ENCODE data around the gene DOCK3. TPM values are rescaled to one million over a fixed set of nuclear protein-coding genes. Genes with fewer than 3 reads are reported as not detected.
A peak's percentile ranks its signal among the peaks of the same experiment; 100 is the strongest.
"Not testable (repeated sequence)": the region's sequence is repeated elsewhere in the genome, so short reads cannot be mapped to it uniquely, and the experiment has no call there.

Gene DOCK3
- total RNA-seq, 1 donor from 2014 or later: under 0.01 TPM

DNA sequence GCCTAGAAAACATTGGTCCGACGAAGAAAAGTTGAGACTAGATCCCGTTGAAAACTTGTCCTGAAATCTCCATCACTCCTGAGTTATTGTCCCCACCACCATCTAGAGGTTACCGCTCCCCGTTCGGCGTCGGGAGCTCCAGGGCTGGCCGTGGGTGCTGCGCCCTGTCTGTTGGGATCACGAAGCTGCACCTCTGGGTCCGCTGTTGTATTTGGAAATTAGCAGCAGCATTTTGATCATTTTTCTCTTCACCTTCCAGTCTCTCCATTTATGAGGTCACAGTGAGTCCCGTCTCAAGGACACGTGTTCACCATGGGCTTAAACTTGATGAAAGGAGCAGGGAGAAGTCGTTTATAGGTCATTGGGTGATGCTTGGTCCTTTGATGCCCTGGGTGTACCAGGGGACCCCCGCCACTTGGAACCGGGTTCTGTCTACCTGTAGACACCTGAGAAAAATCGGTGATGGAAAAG lies 710.9 kb downstream of the DOCK3 start:
- no peak for FAIRE-seq
- DNase-seq (ENCODE audit: low read depth): no peak

GRCh38 chr3:51386159-51386851 lies 711.6 kb downstream of the DOCK3 start:
- Histone ChIP-seq H3K27me3 (ENCODE audit: control insufficient read depth, insufficient read depth, low read length) (no peaks in the 10 kb centered on the region), H3K36me3 (ENCODE audit: control insufficient read depth, insufficient read depth, low read length) (peaks cover 14% of the 10 kb centered on the region), H3K4me3 (ENCODE audit: low read depth, low read length) (peak overlapping the region; percentile 87)
- no peak for DNase-seq (ENCODE audit: low read depth)
- TF ChIP-seq, protein P1, sequence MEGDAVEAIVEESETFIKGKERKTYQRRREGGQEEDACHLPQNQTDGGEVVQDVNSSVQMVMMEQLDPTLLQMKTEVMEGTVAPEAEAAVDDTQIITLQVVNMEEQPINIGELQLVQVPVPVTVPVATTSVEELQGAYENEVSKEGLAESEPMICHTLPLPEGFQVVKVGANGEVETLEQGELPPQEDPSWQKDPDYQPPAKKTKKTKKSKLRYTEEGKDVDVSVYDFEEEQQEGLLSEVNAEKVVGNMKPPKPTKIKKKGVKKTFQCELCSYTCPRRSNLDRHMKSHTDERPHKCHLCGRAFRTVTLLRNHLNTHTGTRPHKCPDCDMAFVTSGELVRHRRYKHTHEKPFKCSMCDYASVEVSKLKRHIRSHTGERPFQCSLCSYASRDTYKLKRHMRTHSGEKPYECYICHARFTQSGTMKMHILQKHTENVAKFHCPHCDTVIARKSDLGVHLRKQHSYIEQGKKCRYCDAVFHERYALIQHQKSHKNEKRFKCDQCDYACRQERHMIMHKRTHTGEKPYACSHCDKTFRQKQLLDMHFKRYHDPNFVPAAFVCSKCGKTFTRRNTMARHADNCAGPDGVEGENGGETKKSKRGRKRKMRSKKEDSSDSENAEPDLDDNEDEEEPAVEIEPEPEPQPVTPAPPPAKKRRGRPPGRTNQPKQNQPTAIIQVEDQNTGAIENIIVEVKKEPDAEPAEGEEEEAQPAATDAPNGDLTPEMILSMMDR (IDR thresholded peaks at IDR 0.05; ENCODE audit: insufficient read depth, low read length, severe bottlenecking): no peak
- peak; percentile 36 for FAIRE-seq

More for the DNA sequence above, 710.9 kb downstream of the DOCK3 start:
- TF ChIP-seq, protein P1 (IDR thresholded peaks at IDR 0.05; ENCODE audit: insufficient read depth, low read length, severe bottlenecking): no peak
- Histone ChIP-seq H3K27me3 (ENCODE audit: control insufficient read depth, insufficient read depth, low read length) (no peaks in the 10 kb centered on the region), H3K4me3 (ENCODE audit: low read depth, low read length) (peak overlapping the region; percentile 87), H3K36me3 (ENCODE audit: control insufficient read depth, insufficient read depth, low read length) (peaks cover 14% of the 10 kb centered on the region)

- Histone ChIP-seq H3K36me3 (ENCODE audit: control insufficient read depth, insufficient read depth, low read length) (peaks cover 14% of the 10 kb centered on the region), H3K27me3 (ENCODE audit: control insufficient read depth, insufficient read depth, low read length) (no peaks in the 10 kb centered on the region), H3K4me3 (ENCODE audit: low read depth, low read length) (no peak overlapping the region)
- TF ChIP-seq, protein P1 (IDR thresholded peaks at IDR 0.05; ENCODE audit: insufficient read depth, low read length, severe bottlenecking): no peak
- DNase-seq (ENCODE audit: low read depth): no peak
- FAIRE-seq: no peak
Measured at GRCh38 chr3:51386852-51387229, 712.1 kb downstream of the DOCK3 start.

GRCh38 chr3:51387281-51387680 lies 712.6 kb downstream of the DOCK3 start:
- H3K27me3 ChIP-seq (ENCODE audit: control insufficient read depth, insufficient read depth, low read length); H3K4me3 ChIP-seq (ENCODE audit: low read depth, low read length); DNase-seq (ENCODE audit: low read depth); FAIRE-seq: not testable (repeated sequence)
- H3K36me3 ChIP-seq (ENCODE audit: control insufficient read depth, insufficient read depth, low read length): peaks cover 14% of the 10 kb centered on the region

DNA sequence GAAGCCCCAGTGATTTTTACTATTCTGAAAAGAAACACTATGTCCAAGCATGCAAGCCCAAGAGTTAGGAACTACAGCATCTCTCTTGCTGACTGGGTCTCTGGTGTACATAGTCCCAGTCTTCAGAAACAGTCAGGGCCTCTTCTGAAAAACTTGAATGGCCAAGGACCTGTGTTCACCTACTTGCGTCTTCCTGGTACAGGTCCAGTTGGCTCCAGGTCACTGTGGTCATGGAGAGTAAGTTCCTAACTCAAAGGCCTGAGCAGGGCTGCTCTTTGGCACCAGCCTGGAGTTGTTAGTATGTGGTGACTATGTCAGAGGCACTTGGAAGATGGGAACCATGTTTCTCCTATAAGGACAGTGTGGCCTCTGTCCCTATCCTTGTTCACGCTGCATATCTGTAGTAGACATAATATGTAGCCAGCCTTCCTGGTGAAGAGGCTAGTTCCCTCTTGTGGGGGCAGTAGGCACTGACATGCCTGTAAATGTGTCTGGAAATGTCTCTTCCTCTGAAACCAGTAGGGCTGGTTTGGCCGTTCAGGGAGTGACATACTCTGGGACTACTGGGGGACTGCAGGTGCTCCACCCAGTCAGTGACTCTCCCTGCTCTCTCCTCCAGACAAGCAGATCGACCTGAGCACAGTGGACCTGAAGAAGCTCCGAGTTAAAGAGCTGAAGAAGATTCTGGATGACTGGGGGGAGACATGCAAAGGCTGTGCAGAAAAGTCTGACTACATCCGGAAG lies 713.7 kb downstream of the DOCK3 start:
- peak; percentile 75 for FAIRE-seq
- Histone ChIP-seq H3K4me3 (ENCODE audit: low read depth, low read length) (no peak overlapping the region), H3K27me3 (ENCODE audit: control insufficient read depth, insufficient read depth, low read length) (no peaks in the 10 kb centered on the region), H3K36me3 (ENCODE audit: control insufficient read depth, insufficient read depth, low read length) (peaks cover 19% of the 10 kb centered on the region)
- DNase-seq (ENCODE audit: low read depth): peak; percentile 89
- TF ChIP-seq, protein P1 (IDR thresholded peaks at IDR 0.05; ENCODE audit: insufficient read depth, low read length, severe bottlenecking): peak; percentile 67

DNA sequence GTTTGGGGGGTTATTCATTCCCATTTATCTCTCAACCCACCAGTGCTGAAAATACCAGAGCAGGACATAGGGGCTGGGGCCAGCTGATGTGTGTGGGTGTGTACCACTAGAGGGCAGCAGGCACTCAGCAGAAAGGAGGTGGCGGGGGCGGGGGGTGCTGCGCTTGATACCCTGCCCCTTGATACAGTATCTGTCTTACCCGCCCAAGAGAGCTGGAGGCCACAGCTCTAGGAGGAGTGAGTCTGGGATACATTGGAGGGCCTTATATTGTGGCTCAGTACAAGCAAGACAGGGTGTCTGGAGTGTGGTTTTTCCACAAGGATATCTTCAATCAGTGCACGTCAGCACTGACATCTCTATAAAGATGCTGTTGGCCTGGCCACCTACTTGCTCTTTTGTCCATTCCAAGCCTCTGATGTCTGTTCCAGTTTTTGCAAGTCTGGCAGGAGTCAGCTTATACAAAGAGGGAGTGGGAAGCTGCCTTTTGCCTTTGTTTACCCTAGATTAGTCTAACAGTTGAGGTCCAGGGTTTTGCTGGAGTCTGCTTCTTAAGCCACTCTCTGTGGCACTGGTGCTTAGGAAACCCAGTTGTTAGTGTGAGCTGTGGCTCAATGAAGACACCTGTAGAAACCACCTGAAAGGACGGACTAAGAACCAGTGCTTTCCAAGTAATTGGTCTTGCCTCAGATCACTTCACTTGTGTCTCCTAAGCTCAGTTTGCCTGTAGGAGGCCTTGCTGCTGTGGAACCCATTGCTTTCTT lies 714.9 kb downstream of the DOCK3 start:
- DNase-seq (ENCODE audit: low read depth) (no peak), FAIRE-seq (no peak)

More for the DNA sequence above, 714.9 kb downstream of the DOCK3 start:
- Histone ChIP-seq H3K36me3 (ENCODE audit: control insufficient read depth, insufficient read depth, low read length) (peaks cover 25% of the 10 kb centered on the region), H3K27me3 (ENCODE audit: control insufficient read depth, insufficient read depth, low read length) (no peaks in the 10 kb centered on the region), H3K4me3 (ENCODE audit: low read depth, low read length) (no peak overlapping the region)
- TF ChIP-seq, protein P1 (IDR thresholded peaks at IDR 0.05; ENCODE audit: insufficient read depth, low read length, severe bottlenecking): peak; percentile 83

All from bronchial epithelial cell (primary cell).